Loucy (cell line): ENCODE results near the gene PTTG1IP2.

ENCODE experiments used
- EZH2phosphoT487 ChIP-seq: fragments of 200-600 bp; IDR thresholded peaks from 2 replicates; pipeline ENCODE4 v1.6.1; 2018; ENCODE audit warnings: antibody characterized with exemption, mild to moderate bottlenecking, moderate library complexity, borderline replicate concordance
- TF ChIP-seq, protein P1 (sequence below): fragments of 200-600 bp; sonication (generic); conservative IDR thresholded peaks from 2 replicates; pipeline ENCODE4 v1.5.1; 2014; ENCODE audit warnings: mild to moderate bottlenecking, antibody characterized with exemption, low read length

DNA sequence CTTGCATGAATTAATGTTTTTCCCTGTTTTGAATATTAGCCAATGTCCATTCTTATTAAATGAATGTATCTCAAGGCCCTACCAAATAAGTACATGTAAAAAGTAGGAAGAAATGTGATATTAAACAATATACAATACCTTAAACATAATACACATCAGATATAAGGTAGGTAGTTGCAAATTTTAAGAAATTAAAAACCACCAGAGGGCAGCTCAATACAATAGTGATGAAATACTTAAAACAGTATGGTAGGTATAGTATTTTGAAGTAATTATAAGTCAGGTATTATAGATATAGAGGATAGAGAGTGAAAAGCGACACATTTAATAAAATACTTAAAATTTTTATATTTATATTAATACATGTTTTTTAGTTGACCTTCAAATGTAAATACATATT is 83.1 kb downstream of the PTTG1IP2 start:
- TF ChIP-seq, protein P1, sequence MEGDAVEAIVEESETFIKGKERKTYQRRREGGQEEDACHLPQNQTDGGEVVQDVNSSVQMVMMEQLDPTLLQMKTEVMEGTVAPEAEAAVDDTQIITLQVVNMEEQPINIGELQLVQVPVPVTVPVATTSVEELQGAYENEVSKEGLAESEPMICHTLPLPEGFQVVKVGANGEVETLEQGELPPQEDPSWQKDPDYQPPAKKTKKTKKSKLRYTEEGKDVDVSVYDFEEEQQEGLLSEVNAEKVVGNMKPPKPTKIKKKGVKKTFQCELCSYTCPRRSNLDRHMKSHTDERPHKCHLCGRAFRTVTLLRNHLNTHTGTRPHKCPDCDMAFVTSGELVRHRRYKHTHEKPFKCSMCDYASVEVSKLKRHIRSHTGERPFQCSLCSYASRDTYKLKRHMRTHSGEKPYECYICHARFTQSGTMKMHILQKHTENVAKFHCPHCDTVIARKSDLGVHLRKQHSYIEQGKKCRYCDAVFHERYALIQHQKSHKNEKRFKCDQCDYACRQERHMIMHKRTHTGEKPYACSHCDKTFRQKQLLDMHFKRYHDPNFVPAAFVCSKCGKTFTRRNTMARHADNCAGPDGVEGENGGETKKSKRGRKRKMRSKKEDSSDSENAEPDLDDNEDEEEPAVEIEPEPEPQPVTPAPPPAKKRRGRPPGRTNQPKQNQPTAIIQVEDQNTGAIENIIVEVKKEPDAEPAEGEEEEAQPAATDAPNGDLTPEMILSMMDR: no peak
- no peak for TF ChIP-seq EZH2phosphoT487
